IPS DF 6.9 (cell line): ENCODE data around the gene TMEM168.

Source experiments
- DNase-seq: peaks from one replicate; pipeline ENCODE4 v3.0.0-alpha.2; 2013; ENCODE audit warnings: low read depth, low spot score
- H3K27ac ChIP-seq: one replicate; pipeline ENCODE4 v1.5.1; 2013; ENCODE audit warnings: low read length, control low read depth
- H3K27me3 ChIP-seq: 2 replicates; pipeline ENCODE4 v1.6.1; 2013; ENCODE audit warnings: mild to moderate bottlenecking, low read length; ENCODE audit not compliant: control insufficient read depth, insufficient read depth
- H3K36me3 ChIP-seq: 2 replicates; pipeline ENCODE4 v1.6.1; 2013; ENCODE audit warnings: low read length; ENCODE audit not compliant: control insufficient read depth, insufficient read depth
- H3K4me1 ChIP-seq: 2 replicates; pipeline ENCODE4 v1.6.1; 2013; ENCODE audit warnings: low read length; ENCODE audit not compliant: control insufficient read depth, insufficient read depth
- H3K4me3 ChIP-seq: 2 replicates; pipeline ENCODE4 v1.5.1; 2013; ENCODE audit warnings: mild to moderate bottlenecking, low read length
- H3K9me3 ChIP-seq: 2 replicates; pipeline ENCODE4 v1.6.1; 2013; ENCODE audit warnings: low read length, inconsistent platforms; ENCODE audit not compliant: control insufficient read depth, insufficient read depth
- WGBS: extraction: QIAGEN DNeasy Blood & Tissue Kit; methylation state at CpG from one replicate; pipeline ENCODE4 v1.1.7; 2013; ENCODE audit warnings: mixed read lengths, missing lambda C conversion rate; ENCODE audit not compliant: insufficient read length, insufficient coverage; 5-methylcytosine and 5-hydroxymethylcytosine counted together

The TMEM168 gene

DNA sequence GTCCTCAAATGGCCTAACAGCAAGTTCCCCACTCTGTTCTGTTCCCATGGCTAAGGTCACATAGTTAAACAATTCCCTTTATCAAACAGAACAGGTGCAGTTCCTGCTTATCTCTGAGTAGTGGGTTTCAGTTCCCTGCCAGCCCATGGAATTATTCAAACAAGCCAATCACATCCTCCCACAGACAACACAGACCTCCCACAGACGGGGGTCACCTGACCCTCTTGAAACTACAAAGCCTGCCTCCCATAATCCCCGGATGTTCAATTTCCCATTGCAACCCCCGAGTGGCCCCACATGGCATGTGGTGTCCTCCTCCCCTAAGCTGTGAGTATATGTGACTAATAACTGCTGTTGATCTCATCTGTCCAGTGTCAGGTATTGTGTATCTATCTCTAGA, 64.1 kb downstream of the TMEM168 start:
- no peaks in the 10 kb centered on the region for H3K4me1 ChIP-seq
- no peak overlapping the region for H3K4me3 ChIP-seq
- H3K9me3 ChIP-seq: no peaks in the 10 kb centered on the region
- DNase-seq: no peak
- no peaks in the 10 kb centered on the region for H3K36me3 ChIP-seq
- no CpG with 5 or more reads among the region's 3 CpGs for WGBS
- H3K27me3 ChIP-seq: no peaks in the 10 kb centered on the region
- no peak overlapping the region for H3K27ac ChIP-seq

DNA sequence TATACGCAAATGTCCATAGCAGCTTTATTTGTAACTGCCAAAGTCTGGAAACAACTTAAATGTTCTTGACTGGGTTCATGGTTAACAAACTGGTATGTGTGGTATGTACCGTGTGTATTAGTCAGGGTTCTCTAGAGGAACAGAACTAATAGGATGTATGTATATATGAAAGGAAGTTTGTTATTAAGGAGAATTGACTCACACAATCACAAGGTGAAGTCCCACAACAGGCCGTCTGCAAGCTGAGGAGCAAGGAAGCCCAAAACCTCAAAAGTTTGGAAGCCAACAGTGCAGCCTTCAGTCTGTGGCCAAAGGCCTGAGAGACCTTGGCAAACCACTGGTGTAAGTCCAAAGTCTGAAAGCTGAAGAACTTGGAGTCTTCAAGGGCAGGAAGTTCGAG, 66.8 kb downstream of the TMEM168 start:
- H3K9me3 ChIP-seq: no peaks in the 10 kb centered on the region
- WGBS: no CpG with 5 or more reads among the region's 4 CpGs
- no peak overlapping the region for H3K27ac ChIP-seq
- H3K4me3 ChIP-seq: no peak overlapping the region
- no peaks in the 10 kb centered on the region for H3K27me3 ChIP-seq
- DNase-seq: no peak
- H3K4me1 ChIP-seq: no peaks in the 10 kb centered on the region
- no peaks in the 10 kb centered on the region for H3K36me3 ChIP-seq

DNA sequence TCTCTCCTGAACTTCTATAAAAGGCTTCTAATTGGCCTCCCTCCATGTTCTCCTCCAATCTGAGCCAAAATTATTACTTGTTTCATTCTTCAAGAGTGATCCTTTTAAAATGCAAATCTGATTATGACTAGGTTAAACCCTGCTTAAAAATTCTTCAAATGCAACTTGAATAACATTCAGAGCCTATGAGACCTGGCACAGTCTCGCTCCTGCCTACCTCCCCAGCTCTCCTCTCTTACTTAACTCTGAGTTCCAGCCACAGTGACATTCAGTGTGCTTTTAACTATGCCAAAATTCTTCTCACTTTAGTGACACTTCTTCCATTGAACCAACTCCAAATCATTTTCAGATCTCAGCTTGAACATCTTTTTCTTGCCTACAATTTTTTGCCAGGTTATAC, 68.8 kb downstream of the TMEM168 start:
- whole genome bisulfite sequencing: no CpG with 5 or more reads among the region's 1 CpG
- Histone ChIP-seq H3K27me3 (no peaks in the 10 kb centered on the region), H3K36me3 (no peaks in the 10 kb centered on the region), H3K27ac (no peak overlapping the region), H3K4me3 (no peak overlapping the region), H3K9me3 (no peaks in the 10 kb centered on the region), H3K4me1 (no peaks in the 10 kb centered on the region)
- no peak for DNase-seq

GRCh38 chr7:112715525-112715924, 74.7 kb downstream of the TMEM168 start:
- Histone ChIP-seq H3K27me3 (no peaks in the 10 kb centered on the region), H3K4me3 (no peak overlapping the region), H3K4me1 (no peaks in the 10 kb centered on the region), H3K36me3 (no peaks in the 10 kb centered on the region), H3K9me3 (no peaks in the 10 kb centered on the region), H3K27ac (no peak overlapping the region)
- no CpG with 5 or more reads among the region's 4 CpGs for WGBS
- no peak for DNase-seq

- no peak for DNase-seq
- Histone ChIP-seq H3K9me3 (no peaks in the 10 kb centered on the region), H3K27ac (no peak overlapping the region), H3K27me3 (no peaks in the 10 kb centered on the region), H3K4me1 (no peaks in the 10 kb centered on the region), H3K4me3 (no peak overlapping the region), H3K36me3 (no peaks in the 10 kb centered on the region)
- WGBS: no CpG with 5 or more reads among the region's 2 CpGs
These were observed 75.3 kb downstream of the TMEM168 start for GRCh38 chr7:112714917-112715316.
